Uterus (tissue), 2 donors: ENCODE results near the gene CAMK1D.

Source experiments
- POLR2A ChIP-seq, 2 donors: fragments of 450-650 bp; IDR thresholded peaks; one replicate each; pipeline ENCODE4 v1.6.1; 2016; ENCODE audit warnings: antibody characterized with exemption in 2 of 2, mild to moderate bottlenecking in 1 of 2, moderate library complexity in 1 of 2
- TF ChIP-seq, protein P1 (sequence below), 4 experiments: fragments of 200-600 bp in 2 of 4; fragments of 450-650 bp in 2 of 4; sonication (generic) in 2 of 4; IDR thresholded peaks; one replicate each; pipeline ENCODE4 v1.5.1; 2016 to 2019; ENCODE audit warnings: antibody characterized with exemption in 4 of 4, mild to moderate bottlenecking in 2 of 4, moderate library complexity in 1 of 4

- TF ChIP-seq POLR2A (IDR thresholded peaks at IDR 0.05): no peak
- TF ChIP-seq, protein P1, sequence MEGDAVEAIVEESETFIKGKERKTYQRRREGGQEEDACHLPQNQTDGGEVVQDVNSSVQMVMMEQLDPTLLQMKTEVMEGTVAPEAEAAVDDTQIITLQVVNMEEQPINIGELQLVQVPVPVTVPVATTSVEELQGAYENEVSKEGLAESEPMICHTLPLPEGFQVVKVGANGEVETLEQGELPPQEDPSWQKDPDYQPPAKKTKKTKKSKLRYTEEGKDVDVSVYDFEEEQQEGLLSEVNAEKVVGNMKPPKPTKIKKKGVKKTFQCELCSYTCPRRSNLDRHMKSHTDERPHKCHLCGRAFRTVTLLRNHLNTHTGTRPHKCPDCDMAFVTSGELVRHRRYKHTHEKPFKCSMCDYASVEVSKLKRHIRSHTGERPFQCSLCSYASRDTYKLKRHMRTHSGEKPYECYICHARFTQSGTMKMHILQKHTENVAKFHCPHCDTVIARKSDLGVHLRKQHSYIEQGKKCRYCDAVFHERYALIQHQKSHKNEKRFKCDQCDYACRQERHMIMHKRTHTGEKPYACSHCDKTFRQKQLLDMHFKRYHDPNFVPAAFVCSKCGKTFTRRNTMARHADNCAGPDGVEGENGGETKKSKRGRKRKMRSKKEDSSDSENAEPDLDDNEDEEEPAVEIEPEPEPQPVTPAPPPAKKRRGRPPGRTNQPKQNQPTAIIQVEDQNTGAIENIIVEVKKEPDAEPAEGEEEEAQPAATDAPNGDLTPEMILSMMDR (IDR thresholded peaks at IDR 0.05): no peak
Measured at GRCh38 chr10:12414278-12414989, 65.1 kb downstream of the CAMK1D start.
